Stimulated activated CD8-positive, alpha-beta memory T cell treated with anti-CD3 and anti-CD28 coated beads, Interleukin-7, amount 100 ng/mL, for 48 hours (primary cell): Measurements from ENCODE around the gene G6PC3.
"Not testable (repeated sequence)": the region's sequence is repeated elsewhere in the genome, so short reads cannot be mapped to it uniquely, and the experiment has no call there.

Experiments used
- DNase-seq, 2 donors: peaks; one replicate each; pipeline ENCODE4 v3.0.0-alpha.2; 2020; ENCODE audit warnings: low read depth in 1 of 2; ENCODE audit errors: extremely low read depth in 1 of 2

Gene G6PC3

GRCh38 chr17:44082256-44082927 is 11.9 kb downstream of the G6PC3 start:
- no peak for DNase-seq

- no peak for DNase-seq
Measured at GRCh38 chr17:44083250-44083849, 12.8 kb downstream of the G6PC3 start.

GRCh38 chr17:44084131-44084538 is 13.6 kb downstream of the G6PC3 start:
- DNase-seq, result no peak

GRCh38 chr17:44084921-44085320 is 14.4 kb downstream of the G6PC3 start:
- no peak for DNase-seq

- no peak for DNase-seq
Measured at GRCh38 chr17:44085908-44086307, 15.4 kb downstream of the G6PC3 start.

- peak in 1 of 2 donors; percentile 33 for DNase-seq
Measured at GRCh38 chr17:44086364-44087311, 16.1 kb downstream of the G6PC3 start.

- no peak for DNase-seq
Measured at GRCh38 chr17:44087319-44087718, 16.8 kb downstream of the G6PC3 start.

- DNase-seq, result no peak
Measured at GRCh38 chr17:44088254-44088653, 17.7 kb downstream of the G6PC3 start.

- DNase-seq, result no peak
Measured at GRCh38 chr17:44091200-44091997, 20.9 kb downstream of the G6PC3 start.

- no peak for DNase-seq
Measured at GRCh38 chr17:44092051-44092450, 21.5 kb downstream of the G6PC3 start.

GRCh38 chr17:44093231-44093900 is 22.8 kb downstream of the G6PC3 start:
- DNase-seq, result no peak

- DNase-seq, result no peak
Measured at GRCh38 chr17:44094701-44095387, 24.3 kb downstream of the G6PC3 start.

- DNase-seq, result no peak
Measured at GRCh38 chr17:44095388-44095646, 24.8 kb downstream of the G6PC3 start.

- DNase-seq, result no peak
Measured at GRCh38 chr17:44095647-44096496, 25.3 kb downstream of the G6PC3 start.

GRCh38 chr17:44097110-44097958 is 26.8 kb downstream of the G6PC3 start:
- DNase-seq, result no peak

GRCh38 chr17:44101858-44102257 is 31.3 kb downstream of the G6PC3 start:
- not testable (repeated sequence) for DNase-seq

- no peak for DNase-seq
Measured at GRCh38 chr17:44102849-44103622, 32.5 kb downstream of the G6PC3 start.
